Sigmoid colon (tissue), 7 donors: ENCODE results near the gene POLR1G. TPM values are rescaled to one million over a fixed set of nuclear protein-coding genes. Genes with fewer than 3 reads are reported as not detected.
A peak's percentile ranks its signal among the peaks of the same experiment; 100 is the strongest.
"Not testable (repeated sequence)": the region's sequence is repeated elsewhere in the genome, so short reads cannot be mapped to it uniquely, and the experiment has no call there.

ENCODE experiments used
- DNase-seq: peaks from one replicate; pipeline ENCODE4 v3.0.0-alpha.2; 2019
- H3K27ac ChIP-seq, 4 donors: fragments of 200-600 bp; sonication (generic); one replicate each; pipeline ENCODE4 v1.5.1; 2016 to 2019; ENCODE audit warnings: mild to moderate bottlenecking in 1 of 4
- H3K27me3 ChIP-seq, 3 donors: fragments of 200-600 bp; sonication (generic); one replicate each; pipeline ENCODE4 v1.5.1; 2019; ENCODE audit warnings: mild to moderate bottlenecking in 1 of 3
- H3K36me3 ChIP-seq, 4 donors: fragments of 200-600 bp; sonication (generic); one replicate each; pipeline ENCODE4 v1.5.1; 2016 to 2019
- H3K4me1 ChIP-seq, 4 donors: fragments of 200-600 bp; sonication (generic); one replicate each; pipeline ENCODE4 v1.5.1; 2017 to 2019
- H3K4me3 ChIP-seq, 4 donors: fragments of 200-600 bp; sonication (generic); one replicate each; pipeline ENCODE4 v1.5.1; 2017 to 2019; ENCODE audit warnings: mild to moderate bottlenecking in 2 of 4, moderate library complexity in 1 of 4
- H3K9me3 ChIP-seq, 4 donors: fragments of 200-600 bp in 3 of 4; sonication (generic) in 3 of 4; one replicate each; pipeline versions ENCODE4 v1.5.1 to v1.6.1; 2013 to 2019
- CTCF ChIP-seq, 4 experiments: fragments of 450-650 bp in 3 of 4; fragments of 200-600 bp in 1 of 4; IDR thresholded peaks; one replicate each; pipeline ENCODE4 v1.5.1; 2016 to 2019; ENCODE audit warnings: antibody characterized with exemption in 4 of 4, mild to moderate bottlenecking in 3 of 4, moderate library complexity in 2 of 4
- EP300 ChIP-seq, 4 donors: sonication (generic); formaldehyde crosslinking; IDR thresholded peaks; one replicate each; pipeline ENCODE4 v1.6.1; 2017; ENCODE audit warnings: antibody characterized with exemption in 4 of 4
- POLR2A ChIP-seq, 2 donors: fragments of 450-650 bp; IDR thresholded peaks; one replicate each; pipeline ENCODE4 v1.6.1; 2016; ENCODE audit warnings: antibody characterized with exemption in 2 of 2, mild to moderate bottlenecking in 2 of 2, moderate library complexity in 2 of 2
- POLR2AphosphoS5 ChIP-seq, 4 donors: sonication (generic); formaldehyde crosslinking; IDR thresholded peaks; one replicate each; pipeline ENCODE4 v1.6.1; 2017; ENCODE audit warnings: antibody characterized with exemption in 4 of 4
- WGBS, 2 donors: extraction: QIAGEN DNeasy Blood & Tissue Kit; methylation state at CpG; one replicate each; pipeline ENCODE4 v1.1.7; 2013; 5-methylcytosine and 5-hydroxymethylcytosine counted together
- intact Hi-C: fragments of 100-400 bp; cut with DNase I; formaldehyde crosslinking; loops from one replicate; pipeline ENCODE4 v1.15.1; 2023
- polyA plus RNA-seq, 3 donors: library from polyadenylated mRNA; stranded (reverse); fragments of 200-250 nt; gene quantifications; one replicate each; pipeline ENCODE4 v1.2.3, GENCODE V29; 2013
- total RNA-seq, 4 donors: library from RNA; depleted of rRNA; stranded (reverse); fragments of >200 nt; gene quantifications; one replicate each; pipeline ENCODE4 v1.1.0, GENCODE V29; 2016
- donor health status: healthy with polysubstance abuse.
- donor health status: Bipolar disorder and iron deficiency.
- donor health status: healthy.

The POLR1G gene
- total and polyA plus RNA-seq, 7 donors = 1.2 to 5.6 (median 3.6) TPM

DNA sequence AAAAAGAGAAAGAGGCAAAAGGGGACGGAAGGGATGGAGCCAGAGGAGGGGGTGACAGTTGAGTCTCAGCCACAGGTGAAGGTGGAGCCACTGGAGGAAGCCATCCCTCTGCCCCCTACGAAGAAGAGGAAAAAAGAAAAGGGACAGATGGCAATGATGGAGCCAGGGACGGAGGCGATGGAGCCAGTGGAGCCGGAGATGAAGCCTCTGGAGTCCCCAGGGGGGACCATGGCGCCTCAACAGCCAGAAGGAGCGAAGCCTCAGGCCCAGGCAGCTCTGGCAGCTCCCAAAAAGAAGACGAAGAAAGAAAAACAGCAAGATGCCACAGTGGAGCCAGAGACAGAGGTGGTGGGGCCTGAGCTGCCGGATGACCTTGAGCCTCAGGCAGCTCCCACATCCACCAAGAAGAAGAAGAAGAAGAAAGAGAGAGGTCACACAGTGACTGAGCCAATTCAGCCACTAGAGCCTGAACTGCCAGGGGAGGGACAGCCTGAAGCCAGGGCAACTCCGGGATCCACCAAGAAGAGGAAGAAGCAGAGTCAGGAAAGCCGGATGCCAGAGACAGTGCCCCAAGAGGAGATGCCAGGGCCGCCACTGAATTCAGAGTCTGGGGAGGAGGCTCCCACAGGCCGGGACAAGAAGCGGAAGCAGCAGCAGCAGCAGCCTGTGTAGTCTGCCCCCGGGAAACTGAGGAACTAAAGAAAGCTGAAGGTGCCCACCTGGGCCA lies 2.5 kb downstream of the POLR1G start:
- no peak for DNase-seq
- 88 to 89% methylated on average over 15 of the region's 15 CpGs for WGBS, 2 donors

DNA sequence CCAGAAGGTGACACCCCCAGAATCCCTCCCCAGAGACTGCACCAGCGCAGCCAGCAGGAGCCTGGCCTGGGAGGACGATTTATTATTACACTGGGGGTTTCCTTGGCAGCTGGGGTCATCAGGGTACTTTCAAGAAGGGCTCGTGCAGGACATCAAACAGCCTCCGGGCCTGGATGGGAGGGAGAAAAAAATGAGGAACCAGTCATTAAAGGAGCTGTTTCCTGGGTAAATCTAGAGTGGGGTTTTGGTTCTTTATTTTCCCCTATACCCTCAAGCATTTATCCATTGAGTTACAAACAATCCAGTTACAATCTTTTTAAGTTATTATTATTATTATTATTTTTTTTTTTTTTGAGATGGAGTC lies 3.1 kb downstream of the POLR1G start:
- intact Hi-C loops = no loop called here
- Histone ChIP-seq H3K9me3 (no peaks in the 10 kb centered on the region), H3K4me1 (peaks cover 2 to 28% (median 19%) of the 10 kb centered on the region in 4 donors), H3K27me3 (peaks cover 5 to 7% (median 6%) of the 10 kb centered on the region in 3 donors), H3K27ac (no peak overlapping the region), H3K4me3 (no peak overlapping the region), H3K36me3 (peaks cover 0 to 29% (median 11%) of the 10 kb centered on the region in 4 donors)
- 58 to 67% methylated on average over 4 of the region's 4 CpGs for WGBS, 2 donors
- DNase-seq = no peak
- TF ChIP-seq EP300 (IDR thresholded peaks at IDR 0.05) (no peak), POLR2AphosphoS5 (IDR thresholded peaks at IDR 0.05) (no peak), CTCF (IDR thresholded peaks at IDR 0.05) (no peak), POLR2A (IDR thresholded peaks at IDR 0.05) (no peak)

More for the DNA sequence above, 2.5 kb downstream of the POLR1G start:
- intact Hi-C loops = no loop called here
- peaks cover 0 to 24% (median 9%) of the 10 kb centered on the region in 4 donors for H3K36me3 ChIP-seq
- no peak overlapping the region for H3K4me3 ChIP-seq
- H3K4me1 ChIP-seq = peaks cover 2 to 32% (median 24%) of the 10 kb centered on the region in 4 donors
- no peaks in the 10 kb centered on the region for H3K9me3 ChIP-seq
- peaks cover 5 to 12% (median 6%) of the 10 kb centered on the region in 3 donors for H3K27me3 ChIP-seq
- TF ChIP-seq EP300 (IDR thresholded peaks at IDR 0.05) (no peak), POLR2AphosphoS5 (IDR thresholded peaks at IDR 0.05) (no peak), CTCF (IDR thresholded peaks at IDR 0.05) (no peak), POLR2A (IDR thresholded peaks at IDR 0.05) (no peak)
- no peak overlapping the region for H3K27ac ChIP-seq

GRCh38 chr19:45410330-45410729 lies 3.9 kb downstream of the POLR1G start:
- H3K9me3 ChIP-seq, intact Hi-C loops, H3K27me3 ChIP-seq, DNase-seq, H3K27ac ChIP-seq, H3K4me3 ChIP-seq: not testable (repeated sequence)
- Histone ChIP-seq H3K4me1 (peaks cover 2 to 20% (median 12%) of the 10 kb centered on the region in 4 donors), H3K36me3 (peaks cover 0 to 35% (median 11%) of the 10 kb centered on the region in 4 donors)
- WGBS, 2 donors = 93 to 94% methylated on average over 4 of the region's 4 CpGs

DNA sequence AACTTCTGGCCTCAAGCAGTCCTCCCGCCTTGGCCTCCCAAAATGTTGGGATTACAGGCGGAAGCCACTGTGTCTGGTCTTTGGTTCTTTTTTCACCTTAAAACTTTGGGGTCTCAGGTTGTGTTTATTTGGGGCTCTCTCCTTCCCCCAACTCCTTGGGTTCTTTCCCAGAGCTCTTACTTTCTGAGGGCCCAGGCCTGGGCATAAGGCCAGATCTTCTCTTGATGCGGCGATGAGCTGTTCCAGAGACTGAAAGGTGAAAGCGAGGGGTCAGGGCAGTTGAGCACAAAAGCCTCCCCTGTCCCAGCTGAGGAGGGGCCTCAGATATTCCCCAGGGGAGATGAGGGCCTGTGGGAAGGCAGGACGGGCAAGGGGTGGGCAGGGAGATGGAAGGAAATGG lies 7.1 kb downstream of the POLR1G start:
- Histone ChIP-seq H3K27ac (peak overlapping the region in 2 of 4 donors; percentile 32 to 39), H3K4me1 (peaks cover 0 to 28% (median 14%) of the 10 kb centered on the region in 4 donors), H3K36me3 (peaks cover 0 to 50% (median 11%) of the 10 kb centered on the region in 4 donors), H3K9me3 (no peaks in the 10 kb centered on the region), H3K4me3 (no peak overlapping the region), H3K27me3 (no peaks in the 10 kb centered on the region)
- TF ChIP-seq POLR2A (IDR thresholded peaks at IDR 0.05) = no peak
- no peak for TF ChIP-seq EP300 (IDR thresholded peaks at IDR 0.05)
- no peak for TF ChIP-seq POLR2AphosphoS5 (IDR thresholded peaks at IDR 0.05)
- TF ChIP-seq CTCF (IDR thresholded peaks at IDR 0.05) = no peak
- peak; percentile 52 for DNase-seq
- intact Hi-C loops = no loop called here
- WGBS, 2 donors = 94 to 95% methylated on average over 6 of the region's 6 CpGs

DNA sequence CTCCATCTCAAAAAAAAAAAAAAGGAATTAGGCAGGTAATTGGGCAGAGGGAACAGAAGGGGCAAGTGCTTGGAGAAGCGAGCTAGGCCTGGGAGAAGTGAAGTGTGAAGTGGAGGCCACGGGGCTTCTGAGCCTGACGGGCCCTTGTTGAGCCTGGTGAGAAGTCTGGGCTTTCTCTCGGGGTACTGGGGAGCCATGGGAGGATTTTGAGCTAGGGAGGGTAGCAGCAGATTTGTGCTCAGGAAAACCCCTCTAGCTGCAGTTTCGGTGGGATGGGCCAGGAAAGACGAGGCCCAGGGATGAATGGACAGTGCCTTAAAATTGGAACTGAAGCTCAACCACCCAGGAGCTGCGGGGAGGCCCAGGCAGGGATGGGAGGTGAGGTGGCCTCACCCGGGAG lies 8.0 kb downstream of the POLR1G start:
- DNase-seq = no peak
- Histone ChIP-seq H3K36me3 (peaks cover 0 to 59% (median 13%) of the 10 kb centered on the region in 4 donors), H3K27me3 (no peaks in the 10 kb centered on the region), H3K9me3 (no peaks in the 10 kb centered on the region), H3K27ac (no peak overlapping the region), H3K4me1 (peaks cover 0 to 28% (median 14%) of the 10 kb centered on the region in 4 donors), H3K4me3 (no peak overlapping the region)
- WGBS, 2 donors = 95% methylated on average over 8 of the region's 8 CpGs
- intact Hi-C loops = no loop called here
- TF ChIP-seq EP300 (IDR thresholded peaks at IDR 0.05) = no peak
- no peak for TF ChIP-seq POLR2AphosphoS5 (IDR thresholded peaks at IDR 0.05)
- no peak for TF ChIP-seq POLR2A (IDR thresholded peaks at IDR 0.05)
- TF ChIP-seq CTCF (IDR thresholded peaks at IDR 0.05) = no peak
